Gastrocnemius medialis (tissue), 4 donors: ENCODE data around the gene FOXK1.

Experiments used
- CTCF ChIP-seq, 5 experiments: fragments of 450-650 bp in 3 of 5; fragments of 200-600 bp in 2 of 5; sonication (generic) in 2 of 5; IDR thresholded peaks in 4 of 5; conservative IDR thresholded peaks in 1 of 5; 1 replicate in 4 of 5; 2 replicates in 1 of 5; pipeline ENCODE4 v1.5.1; 2016 to 2019; ENCODE audit warnings: antibody characterized with exemption in 5 of 5, mild to moderate bottlenecking in 3 of 5, moderate library complexity in 3 of 5
- POLR2A ChIP-seq, 2 donors: fragments of 450-650 bp; IDR thresholded peaks; one replicate each; pipeline ENCODE4 v1.6.1; 2017; ENCODE audit warnings: antibody characterized with exemption in 2 of 2, mild to moderate bottlenecking in 2 of 2, moderate library complexity in 2 of 2

GRCh38 chr7:4772306-4772705 is 90.2 kb downstream of the FOXK1 start:
- TF ChIP-seq CTCF (IDR thresholded peaks at IDR 0.05 in 4 of 5, conservative IDR thresholded peaks at IDR 0.05 in 1 of 5), result no peak
- TF ChIP-seq POLR2A (IDR thresholded peaks at IDR 0.05), result no peak
